Non-pigmented ciliary epithelial cell (primary cell): Measurements from ENCODE around the gene LRRC49.

Experiments
- DNase-seq: peaks from one replicate; pipeline ENCODE4 v3.0.0-alpha.2; 2010; ENCODE audit warnings: low read depth

The LRRC49 gene

DNA sequence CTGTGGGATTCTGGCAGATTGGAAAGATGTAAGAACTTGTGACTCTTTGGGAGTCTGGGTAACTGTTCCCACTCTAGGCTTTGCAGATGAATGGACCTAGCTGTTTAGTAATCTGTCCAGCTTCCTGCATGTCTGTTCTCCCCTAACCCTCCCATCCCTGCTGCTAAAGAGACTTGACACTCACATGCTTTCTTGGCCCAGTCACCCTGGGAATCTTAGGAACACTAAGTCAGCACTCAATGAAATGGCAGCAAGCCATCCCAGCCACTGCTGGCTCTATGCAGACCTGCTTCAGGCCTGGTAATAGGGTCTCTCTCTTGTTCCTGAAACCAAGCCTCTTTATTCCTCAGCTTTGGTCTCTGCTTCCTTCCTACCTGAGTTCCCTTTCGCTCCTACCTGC, 158.9 kb downstream of the LRRC49 start:
- DNase-seq: no peak

DNA sequence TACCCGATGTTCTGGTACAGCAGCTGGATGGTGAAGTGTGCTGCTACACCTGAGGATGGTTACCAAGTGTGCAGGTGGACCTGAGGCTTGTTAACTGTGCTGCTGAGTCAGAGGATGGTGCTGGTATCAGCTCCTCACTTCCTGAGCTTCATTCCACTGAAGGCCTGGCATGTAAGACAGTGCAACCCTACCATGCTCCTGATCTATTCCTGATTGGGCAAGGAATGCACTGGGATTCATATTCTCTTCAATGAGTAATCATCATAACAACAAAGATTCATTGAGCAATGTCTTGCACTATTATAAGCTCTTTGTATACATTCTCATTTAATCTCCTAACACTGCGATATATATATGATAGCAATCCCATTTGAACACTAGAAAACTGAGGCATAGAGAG, 159.7 kb downstream of the LRRC49 start:
- DNase-seq: no peak

DNA sequence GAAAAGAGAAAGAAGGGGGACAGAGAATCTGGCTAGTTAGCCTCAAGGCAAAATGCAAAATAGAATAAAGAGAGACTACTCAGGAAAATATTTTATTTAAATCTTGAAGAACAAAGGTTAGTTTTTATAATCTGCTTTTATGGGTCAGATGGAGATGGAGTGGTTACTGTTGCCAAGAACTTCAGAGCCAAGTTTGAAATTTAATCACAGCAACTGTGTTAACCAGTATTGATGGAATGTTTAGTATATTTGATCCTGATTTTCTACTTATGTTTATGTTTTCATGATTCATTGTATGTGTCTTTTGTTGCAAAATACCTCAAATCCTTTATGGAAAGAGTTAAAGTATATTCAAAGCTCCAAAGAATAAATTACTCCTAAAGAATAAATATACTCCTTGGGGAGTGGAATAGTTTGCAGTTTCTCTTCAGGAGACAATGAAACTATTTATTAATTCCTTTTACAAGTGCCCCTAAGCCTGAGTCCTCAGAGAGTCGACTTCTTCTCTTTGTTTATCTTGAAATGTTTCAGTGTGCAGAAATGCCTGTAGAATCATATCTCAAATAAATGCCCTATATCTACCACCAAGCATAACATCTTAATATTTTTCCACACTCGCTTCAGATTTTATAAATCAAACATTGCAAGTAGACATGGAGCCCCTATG, 161.8 kb downstream of the LRRC49 start:
- no peak for DNase-seq

DNA sequence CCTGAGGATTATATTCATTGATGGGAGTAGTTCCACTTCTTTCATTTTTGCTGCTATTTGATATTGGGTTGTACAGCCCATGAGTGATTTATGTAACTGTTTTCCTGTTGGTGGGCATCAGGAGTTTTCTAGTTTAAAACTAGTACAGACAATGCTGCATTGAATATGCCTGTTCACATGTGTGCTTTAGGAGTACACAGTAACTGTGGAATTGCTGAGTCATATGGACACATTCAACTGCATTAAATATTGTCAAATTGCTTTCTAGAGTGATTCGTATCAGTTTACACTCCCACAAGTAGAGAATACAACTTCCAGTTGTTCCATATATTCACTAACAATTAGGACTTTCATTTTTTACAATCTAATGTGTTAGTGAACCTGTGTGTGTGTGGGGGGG, 162.8 kb downstream of the LRRC49 start:
- DNase-seq: no peak

DNA sequence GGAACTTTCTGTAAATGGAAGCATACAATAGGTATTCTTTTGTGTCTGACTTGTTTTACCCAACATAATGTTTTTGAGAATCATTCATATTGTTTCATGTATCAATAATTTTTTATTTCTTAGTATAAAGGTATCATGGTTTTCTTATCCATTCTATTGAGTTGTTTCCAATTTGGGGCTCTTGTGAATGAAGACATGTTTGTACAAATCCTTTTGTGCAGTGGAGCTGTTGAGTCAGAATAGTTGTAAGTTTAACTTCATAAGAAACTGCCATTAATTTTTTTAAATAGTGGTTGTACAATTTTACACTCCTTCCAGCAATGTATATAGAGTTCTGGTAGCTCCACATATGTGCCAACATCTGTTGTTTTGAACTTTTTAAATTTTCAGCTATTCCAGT, 163.5 kb downstream of the LRRC49 start:
- no peak for DNase-seq

DNA sequence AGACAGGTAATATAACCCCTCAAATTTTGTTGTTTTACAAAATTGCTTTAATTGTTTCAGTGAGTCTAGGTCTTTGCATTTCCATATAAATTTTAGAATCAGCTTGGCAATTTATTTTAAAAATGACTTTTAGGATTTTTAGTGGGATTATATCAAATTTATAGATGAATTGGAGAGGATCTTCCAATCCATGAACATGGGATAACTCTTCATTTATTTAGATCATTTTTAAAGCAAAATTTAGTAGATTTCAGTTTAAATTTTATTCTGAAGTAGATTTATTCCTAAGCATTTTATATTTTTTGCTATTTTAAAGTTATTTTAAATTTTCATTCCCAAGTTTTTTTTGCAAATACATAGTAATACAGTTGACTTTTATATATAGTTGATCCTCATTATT, 164.5 kb downstream of the LRRC49 start:
- no peak for DNase-seq

DNA sequence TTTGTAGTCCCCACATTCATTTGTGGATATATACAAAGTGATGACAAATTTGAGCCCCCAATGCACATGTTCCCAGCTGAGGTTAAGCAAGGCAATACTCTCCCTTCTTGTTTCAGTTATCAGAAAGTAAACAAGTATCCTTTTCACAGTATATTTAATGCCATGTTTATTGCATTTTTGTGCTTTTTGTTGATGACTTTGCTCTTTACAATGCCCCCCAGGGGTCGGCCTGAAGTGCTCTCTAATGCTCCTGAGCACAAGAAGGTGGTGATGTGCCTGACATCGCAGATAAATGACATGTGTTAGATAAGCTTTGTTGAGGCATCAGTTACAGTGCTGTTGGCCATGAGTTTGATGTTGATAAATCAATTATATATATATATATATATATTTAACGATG, 165.0 kb downstream of the LRRC49 start:
- no peak for DNase-seq

DNA sequence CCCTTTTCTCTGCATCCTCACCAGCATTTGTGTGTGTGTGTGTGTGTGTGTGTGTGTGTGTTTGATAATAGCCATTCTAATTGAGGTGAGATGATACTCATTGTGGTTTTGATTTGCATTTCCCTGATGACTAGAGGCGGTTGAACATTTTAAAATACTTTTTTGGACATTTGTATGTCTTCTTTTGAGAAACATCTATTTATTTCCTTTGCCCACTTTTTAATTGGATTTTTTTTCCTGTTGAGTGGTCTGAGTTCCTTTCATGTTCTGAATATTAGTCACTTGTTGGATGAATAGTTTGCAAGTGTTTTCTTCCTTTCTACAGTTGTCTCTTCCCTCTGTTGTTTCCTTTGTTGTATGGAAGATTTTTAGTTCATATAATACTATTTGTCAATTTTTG, 168.4 kb downstream of the LRRC49 start:
- DNase-seq: no peak

DNA sequence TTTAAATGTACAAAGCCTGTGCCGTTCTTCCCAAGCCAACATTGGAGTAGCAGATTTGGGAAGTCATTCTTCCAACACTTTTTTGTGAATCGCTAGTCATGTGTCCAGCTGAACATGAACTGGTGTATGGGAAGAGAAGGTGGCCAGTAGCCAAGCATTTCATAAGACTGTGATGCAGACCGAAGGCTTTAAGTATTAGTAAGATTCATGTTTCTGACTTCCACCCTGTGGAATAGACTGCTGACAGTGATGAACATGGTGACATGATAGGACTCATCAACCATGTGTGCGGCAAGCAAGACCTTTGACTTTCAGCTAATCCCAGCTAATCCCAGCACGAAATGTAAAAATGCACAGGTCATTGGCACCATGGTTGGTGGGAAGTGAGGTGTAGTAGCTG, 174.4 kb downstream of the LRRC49 start:
- no peak for DNase-seq

DNA sequence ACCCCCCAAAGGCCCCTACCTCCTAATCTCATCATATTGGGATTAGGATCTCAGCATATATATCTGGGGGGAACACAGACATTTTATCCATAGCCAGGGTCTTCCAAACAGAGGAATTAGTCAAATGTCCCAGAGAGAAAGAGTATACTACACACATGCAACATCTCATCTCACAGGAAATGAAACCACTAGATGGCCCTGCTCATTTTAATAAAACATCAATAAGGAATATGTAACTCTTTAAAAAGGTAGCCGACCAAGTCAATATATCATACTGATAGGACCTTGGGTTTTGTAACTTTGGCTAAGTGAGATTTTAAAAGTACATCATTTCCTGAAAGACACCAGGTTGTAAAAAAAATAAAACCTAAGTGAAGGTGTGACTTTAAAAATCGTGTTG, 177.1 kb downstream of the LRRC49 start:
- DNase-seq: no peak

DNA sequence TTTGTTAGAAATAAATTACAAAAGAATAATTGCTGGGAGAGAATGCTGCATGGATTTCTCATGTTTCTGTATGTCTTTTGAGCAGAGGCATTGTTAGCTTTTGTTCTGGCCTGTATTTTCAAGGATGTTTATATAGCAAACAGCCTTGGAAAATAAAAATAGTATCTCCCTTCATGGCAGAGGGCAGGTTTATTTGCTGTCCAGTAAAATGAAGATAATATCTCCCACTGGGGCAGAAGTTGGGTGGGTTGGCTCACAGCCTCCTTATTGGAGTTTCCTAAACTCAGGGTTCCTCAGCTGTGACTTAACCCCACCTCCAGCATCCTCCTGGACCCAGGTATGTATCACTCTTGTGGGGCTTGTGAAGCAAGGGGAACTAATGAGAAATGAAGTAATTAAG, 178.9 kb downstream of the LRRC49 start:
- DNase-seq: no peak

DNA sequence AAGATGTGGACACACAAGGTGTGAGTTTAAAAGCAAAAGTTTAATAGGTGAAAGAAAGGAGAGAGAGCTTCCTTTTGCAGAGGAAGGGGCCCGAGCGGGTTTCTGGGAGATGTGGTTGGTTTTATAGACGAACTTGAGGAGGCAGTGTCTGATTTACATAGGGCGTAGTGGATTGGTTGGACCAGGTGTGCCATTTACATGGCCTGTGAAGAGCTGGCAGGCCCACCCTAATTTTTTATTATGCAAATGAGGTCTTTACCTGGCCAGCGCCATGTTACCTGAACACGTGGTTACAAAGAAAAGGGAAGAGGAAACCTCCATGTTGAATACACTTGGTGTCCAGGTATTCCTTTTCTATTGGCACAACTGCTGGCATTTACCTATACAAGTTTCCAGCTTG, 179.8 kb downstream of the LRRC49 start:
- no peak for DNase-seq

DNA sequence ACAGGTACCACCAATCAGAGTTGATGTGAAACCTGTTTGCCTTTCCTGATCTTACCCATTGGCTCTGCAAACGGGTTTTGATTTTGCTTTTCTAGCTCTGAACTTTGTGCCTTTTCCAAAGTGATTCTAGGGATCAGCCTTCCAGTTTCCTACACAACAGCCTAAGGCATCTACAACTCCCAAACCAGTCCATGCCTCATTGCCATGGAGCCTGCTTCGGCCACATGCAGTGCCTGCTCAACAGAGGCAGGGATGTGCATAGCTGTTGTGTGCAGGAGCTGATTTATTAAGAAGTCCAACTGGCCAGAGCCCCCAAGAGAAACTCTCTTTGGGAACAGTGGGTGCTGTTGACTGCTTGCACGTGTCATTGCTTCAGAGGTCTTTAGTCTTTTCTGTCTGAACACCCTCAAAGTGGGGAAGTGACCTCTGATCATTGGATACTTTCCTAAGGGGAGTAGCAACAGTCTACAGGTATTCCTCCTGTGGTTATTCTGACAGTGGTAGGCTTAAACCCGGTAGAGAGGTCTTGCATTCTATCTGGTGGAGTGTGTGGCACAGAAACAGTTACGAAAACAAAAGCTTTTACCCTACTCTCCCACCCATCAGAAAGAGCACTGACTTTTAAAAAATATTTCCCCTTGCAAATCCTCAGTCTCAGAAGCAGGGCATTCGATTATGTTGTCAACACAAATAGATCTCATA, 186.0 kb downstream of the LRRC49 start:
- no peak for DNase-seq

DNA sequence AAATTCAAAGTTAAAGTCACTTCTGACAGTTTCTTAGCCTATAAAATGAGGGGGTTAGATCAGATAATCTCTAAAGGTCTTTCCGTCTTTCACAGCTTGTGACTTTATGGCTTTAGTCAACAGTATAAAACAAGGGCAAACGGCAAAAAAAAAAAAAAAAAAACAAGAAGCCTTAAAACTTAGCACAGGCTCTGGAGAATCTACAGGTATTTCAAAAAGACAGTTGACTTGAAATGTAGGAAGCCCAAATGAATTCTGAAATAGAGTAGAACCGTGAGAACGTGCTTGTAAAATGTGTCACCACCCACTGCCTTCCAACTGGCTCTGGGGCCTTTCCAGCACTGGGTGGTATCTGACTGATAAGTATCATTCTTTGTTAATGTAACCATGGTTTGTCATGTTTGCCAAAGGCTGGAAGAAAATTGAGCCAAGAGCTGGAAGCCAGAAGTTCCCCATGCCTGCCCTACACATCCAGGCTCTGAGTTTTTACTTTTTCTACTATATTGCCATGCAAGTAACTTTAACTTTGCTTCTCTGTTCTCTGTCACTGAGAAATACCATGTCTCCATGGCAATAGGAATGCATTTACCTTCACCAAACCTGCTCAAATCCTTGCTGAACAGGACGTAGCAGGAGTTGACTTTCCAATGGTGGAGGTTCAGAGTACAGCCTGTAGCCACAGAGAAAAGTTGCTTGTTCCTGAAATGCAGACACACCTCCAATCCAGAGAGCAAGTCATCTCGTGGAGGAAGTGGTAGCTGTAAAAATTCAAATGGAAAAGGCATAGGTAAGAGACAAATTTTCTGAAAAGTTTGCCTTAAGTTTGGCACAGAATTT, 186.8 kb downstream of the LRRC49 start:
- DNase-seq: no peak

DNA sequence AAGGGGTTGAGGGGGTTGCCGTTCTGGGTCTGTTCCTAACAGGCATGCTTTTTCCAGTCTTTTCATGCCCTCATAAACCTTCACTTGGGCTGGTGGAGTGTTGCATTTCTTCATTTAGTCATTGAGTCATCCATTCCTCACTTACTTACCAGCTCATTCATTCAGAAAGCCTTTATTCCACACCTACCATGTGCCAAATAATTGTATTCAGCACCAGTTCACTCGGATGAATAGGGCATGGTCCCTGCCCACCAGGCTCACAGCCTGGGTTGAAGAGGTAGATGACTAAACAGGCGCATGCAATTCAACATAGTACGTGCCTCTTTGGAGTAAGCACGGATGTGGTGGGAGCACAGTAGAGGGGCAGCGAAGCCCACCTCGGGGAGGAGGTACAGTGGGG, 187.5 kb downstream of the LRRC49 start:
- no peak for DNase-seq

DNA sequence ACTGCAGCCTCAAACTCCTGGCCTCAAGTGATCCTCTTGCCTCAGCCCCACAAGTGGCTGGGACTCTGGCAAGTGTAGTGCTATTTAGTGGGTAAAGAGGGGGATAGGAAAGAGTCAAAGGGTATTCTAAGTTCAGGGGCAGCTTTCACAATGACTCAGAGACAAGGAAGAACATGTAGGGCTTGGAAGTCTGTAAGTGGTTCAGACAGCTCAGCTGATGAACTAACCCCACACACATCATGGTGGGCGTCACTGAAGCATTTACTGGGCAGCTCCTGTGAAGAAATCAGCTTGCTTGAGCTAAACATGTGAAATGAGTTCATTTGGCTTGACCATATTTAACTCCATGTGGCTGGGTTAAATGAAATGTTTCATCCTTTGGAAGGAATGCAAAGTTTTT, 188.1 kb downstream of the LRRC49 start:
- peak; percentile 94 for DNase-seq

DNA sequence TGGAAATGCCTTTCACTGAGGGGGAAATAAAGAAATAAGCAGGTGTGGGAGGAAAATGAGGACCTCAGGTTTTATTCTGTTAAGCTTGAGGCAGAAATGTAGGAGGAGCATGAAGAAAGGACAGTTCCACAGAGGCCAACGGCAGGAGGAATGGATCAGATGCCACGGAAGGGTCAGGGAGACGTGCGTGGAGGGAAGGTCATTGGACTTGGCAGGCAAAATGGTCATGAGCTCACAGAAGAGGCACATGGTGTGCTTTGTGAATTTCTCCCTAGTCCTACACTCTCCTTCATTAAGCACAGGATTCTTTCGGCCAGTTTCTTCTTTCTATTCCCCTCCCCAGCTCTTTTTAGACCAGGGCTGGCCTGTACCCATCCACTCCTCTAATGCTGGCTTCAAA, 190.2 kb downstream of the LRRC49 start:
- no peak for DNase-seq

DNA sequence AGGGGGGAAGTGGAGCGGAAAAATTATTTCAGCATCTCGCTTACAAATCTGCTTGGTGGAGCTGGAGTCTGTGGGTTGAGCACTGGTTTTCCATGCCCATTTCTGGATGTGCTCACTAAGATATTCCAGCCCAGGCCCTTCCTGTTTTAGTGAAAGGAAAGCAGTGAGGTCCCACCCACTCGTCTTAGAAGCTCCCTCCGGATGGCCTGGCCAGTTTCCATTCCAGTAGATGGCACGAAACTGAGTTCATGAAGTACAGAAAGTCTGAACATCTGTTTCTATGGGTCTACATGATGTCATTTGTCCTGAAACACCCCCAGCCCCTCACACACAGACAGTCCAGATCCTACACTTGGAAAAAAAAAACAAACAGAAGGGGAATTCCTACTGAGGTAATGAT, 190.7 kb downstream of the LRRC49 start:
- DNase-seq: peak; percentile 78

DNA sequence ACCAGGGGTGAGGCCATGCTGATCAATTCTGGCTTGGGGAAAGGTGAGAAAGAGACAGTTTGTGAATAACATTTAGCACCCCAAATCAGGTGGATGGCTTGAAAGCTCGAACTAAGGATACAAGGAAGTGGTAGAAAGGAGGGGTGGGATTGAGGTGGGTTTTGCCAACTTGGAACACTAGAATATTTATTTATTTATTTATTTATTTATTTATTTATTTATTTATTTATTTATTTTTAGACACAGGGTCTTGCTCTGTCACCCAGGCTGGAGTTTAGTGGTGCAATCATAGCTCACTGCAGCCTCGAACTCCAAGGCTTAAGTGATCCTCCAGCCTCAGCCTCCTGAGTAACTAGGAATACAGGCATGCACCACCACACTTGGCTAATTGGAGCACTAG, 191.6 kb downstream of the LRRC49 start:
- no peak for DNase-seq

DNA sequence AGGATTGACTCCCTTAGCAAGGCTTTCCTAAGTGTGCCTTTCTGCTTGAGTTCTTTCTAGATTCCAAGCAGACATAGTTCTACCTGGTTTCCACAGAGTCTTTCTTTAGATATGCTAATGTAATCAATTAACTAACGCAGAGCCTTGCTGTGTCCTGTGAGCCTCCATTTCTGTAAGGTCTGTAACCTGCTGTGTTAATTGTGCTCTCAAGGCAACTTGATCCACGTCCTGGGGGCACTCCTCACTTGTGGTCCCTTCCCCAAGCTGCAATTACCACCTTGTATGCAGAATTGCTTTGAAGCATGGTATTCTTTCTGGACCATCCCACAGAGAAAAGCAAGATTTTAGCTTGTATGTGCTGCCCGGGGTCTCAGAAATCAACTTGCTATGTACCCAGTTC, 193.2 kb downstream of the LRRC49 start:
- no peak for DNase-seq

DNA sequence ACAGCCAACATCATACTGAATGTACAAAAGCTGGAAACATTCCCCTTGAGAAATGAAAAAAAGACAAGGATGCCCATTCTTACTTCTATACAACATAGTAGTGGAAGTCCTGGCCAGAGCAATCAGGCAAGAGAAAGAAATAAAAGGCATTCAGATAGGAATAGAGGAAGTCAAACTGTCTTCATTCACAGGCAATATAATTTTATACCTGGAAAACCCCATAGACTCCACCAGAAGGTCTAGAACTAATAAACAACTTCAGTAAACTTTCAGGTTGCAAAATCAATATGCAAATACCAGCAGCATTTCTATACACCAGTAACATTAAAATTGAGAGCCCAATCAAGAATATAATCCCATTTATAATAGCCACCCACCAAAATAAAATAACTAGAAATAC, 195.5 kb downstream of the LRRC49 start:
- no peak for DNase-seq

DNA sequence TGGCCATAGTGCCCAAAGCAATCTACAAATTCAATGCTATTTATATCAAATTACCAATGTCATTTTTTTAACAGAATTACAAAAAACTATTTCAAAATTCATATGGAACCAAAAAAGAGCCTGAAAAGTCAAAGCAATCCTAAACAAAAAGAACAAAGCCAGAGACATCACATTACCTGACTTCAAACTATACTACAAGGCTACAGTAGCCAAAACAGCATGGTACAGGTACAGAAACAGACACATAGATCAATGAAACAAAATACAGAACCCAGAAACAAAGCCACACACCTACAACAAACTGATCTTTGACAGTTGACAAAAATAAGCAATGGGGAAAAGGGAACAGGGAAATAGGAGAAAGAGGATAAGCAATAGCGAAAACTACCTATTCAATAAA, 196.1 kb downstream of the LRRC49 start:
- DNase-seq: no peak

DNA sequence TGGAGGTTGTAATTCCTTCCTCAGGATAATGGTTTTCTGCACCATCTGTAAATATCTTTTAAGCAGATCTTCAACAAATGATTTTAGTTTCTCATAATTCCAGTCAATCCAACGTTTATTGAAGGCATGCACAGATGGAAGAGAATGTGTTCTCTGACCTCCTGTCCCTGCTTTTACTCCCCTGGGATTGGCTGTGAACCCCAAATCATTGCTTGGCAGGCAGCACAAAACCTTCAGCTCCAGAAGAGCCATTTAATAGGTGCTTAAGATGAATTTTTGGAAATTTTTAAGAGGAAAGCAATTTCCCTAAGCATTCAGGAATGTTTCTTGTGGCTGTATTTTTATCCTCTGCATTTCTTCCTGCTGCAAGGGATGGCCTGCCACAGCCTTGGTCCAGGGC, 197.2 kb downstream of the LRRC49 start:
- DNase-seq: no peak
